NCI-H446 (cell line): ENCODE measurements around the gene PRR23E.

Experiments
- DNase-seq, 2 experiments: peaks; one replicate each; lab custom pipeline; 2025; lab: John Stamatoyannopoulos, UW

The PRR23E gene

DNA sequence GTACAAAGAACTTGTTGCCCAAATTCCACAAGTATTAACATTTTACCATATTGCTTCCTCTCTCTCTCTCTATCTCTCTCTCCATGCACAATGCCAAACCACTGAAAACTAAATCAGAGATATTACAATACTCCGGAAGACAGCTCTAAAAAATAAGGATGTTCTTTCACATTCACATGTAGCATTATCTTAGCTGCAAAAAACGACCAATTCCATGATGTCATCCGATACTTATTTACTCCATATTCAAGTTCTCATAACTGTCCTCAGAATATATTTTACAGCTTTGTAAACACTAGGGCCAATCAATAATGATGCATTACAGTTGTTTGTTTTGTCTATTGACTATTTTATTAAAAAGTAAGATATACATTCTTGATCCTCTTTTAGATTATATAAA lies 7.7 kb upstream of the PRR23E start:
- no peak for DNase-seq

DNA sequence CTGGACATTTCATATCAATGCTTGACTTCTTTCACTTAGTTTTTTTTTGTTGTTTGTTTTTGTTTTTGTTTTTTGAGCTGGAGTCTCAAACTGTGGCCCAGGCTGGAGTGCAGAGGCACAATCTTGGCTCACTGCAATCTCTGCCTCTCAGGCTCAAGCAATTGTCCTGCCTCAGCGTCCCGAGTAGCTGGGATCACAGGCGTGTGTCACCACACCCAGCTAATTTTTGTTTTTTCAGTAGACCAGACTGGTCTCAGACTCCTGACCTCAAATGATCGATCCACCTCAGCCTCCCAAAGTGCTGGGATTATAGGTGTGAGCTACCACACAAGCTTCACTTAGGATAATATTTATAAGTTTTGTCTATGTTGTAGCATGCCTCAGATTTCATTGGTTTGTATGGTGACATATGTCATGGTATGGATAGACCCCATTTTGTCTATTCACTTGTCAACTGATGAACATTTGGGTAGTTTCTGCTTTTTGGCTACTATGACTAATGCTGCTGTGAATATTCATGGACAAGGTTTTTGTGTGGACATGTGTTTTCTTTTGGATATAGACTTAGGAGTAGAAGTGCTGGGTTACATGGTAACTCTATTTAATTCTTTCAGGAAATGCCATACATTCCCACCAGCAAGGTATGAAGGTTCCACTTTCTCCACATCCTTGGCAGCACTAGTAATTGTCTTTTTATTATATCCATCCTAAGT lies 6.8 kb upstream of the PRR23E start:
- DNase-seq, result no peak

DNA sequence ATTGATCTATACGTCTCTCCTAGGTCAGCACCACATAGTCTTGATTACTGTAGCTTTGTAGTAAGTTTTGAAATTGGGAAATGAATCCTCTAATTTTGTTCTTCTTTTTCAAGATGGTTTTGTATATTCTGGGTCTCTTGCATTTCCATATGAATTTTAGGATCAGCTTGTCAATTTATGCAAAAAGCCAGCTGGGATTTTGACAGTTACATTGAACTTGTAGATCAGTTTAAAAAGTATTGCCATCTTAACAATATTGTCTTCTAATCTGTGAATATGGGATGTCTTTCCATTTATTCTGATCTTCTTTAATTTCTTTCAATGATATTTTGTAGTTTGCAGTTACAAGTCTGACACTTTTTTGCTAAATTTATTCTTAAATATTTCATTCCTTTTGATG lies 5.6 kb upstream of the PRR23E start:
- DNase-seq, result no peak

DNA sequence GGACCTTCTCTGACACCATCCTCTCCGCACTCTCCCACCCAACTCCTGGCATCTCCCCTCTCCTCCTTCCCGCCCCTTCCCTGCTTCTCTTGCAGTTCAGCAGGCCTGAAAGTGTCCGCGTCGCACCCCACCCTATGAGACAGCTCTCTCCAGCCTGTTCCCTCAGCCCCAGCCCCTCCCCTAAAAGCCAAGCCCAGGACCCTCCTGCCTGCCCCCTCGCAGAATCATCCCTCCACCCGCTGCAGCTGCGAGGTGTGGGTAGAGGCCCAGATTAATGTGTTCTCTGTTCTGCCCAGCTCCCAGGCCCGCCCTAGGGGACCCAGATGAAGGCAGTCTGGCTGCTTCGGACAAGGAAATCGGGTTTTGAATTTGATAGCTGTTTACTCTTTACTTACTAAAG lies 410 bp downstream of the PRR23E start:
- DNase-seq, result no peak

DNA sequence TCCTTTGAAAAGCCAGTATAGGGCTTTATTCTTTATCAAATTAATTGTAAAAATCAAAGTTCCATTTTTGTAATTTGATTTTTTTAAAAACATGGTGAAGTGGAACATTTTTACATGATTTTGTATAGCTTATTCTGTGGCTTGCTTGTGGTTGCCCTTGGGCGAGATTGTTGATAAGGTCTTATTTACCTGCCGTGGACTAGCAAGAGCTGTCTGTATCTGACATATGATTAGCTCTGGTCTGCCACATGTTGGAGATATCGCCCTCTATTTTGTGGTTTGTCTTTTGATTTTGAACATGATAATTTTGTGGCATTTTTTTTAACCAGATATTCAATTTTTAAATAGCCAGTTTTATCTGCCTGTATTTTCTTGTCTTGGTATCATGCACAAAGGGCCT lies 844 bp downstream of the PRR23E start:
- no peak for DNase-seq

DNA sequence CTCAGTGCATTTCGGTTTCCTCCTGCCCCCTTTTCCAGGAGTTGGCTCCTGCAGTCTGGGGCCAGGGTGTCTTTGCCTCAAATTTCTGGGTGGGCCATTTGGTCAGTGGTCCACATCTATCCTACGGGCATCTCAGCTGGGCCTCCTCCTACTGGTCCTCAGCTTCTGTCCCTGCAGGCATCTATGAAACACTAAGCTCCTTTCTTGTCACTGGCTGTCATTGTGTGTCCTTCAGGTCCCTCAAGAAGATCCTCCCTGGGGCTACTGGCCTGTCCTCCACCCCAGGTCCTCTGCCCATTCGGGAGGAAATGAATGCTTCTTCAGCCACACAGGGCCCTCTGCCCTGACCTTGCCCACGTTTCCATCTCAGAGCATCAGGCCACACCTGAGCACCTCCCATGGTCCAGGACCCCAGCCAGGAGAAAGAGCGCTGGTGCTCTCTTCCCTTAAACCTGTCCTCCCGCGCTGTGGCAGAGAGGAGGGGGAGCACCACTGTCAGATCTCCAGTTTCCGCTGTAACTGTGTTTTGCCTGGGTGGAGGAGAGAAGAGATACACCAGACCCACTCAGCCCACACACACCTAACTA lies 1.8 kb downstream of the PRR23E start:
- DNase-seq, result no peak

DNA sequence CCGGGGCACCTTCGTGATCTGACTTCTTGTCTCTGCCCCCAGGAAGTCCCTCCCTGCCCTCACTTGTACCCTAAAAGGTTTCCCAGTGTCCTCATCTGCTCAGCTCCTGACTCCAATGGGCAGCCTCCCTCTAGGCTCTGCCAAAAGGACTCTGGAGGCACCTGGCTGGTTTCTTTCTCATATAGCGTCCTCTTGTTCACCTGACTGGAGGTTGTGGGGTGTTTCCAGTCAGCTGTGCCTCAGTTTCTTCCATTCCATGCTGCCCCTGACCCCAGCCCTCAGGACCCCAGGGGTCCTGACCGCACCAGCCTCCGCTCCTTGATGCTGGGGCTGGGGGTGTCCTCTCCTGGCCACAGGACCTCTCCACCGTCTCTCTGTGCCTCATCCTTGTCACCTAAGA lies 2.5 kb downstream of the PRR23E start:
- no peak for DNase-seq

DNA sequence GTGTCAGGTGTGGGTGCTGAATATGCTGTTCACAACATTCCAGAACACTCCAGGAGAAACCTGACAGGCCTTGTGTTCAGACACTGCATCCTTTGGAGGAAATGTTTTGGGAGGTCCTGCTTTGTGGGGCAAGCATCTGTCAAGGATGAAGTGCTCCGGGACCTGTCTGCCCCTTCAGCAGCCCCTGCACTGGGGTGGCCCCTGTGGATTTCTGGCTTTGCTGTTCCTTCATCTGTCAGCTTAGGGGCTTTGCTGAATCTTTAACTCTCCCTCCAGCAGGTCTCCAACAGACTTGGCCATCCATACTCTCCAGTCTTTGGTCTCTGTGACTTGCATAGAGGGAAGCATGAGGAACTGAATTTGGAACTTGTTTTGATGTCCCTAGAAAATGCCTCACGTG lies 3.1 kb downstream of the PRR23E start:
- no peak for DNase-seq

DNA sequence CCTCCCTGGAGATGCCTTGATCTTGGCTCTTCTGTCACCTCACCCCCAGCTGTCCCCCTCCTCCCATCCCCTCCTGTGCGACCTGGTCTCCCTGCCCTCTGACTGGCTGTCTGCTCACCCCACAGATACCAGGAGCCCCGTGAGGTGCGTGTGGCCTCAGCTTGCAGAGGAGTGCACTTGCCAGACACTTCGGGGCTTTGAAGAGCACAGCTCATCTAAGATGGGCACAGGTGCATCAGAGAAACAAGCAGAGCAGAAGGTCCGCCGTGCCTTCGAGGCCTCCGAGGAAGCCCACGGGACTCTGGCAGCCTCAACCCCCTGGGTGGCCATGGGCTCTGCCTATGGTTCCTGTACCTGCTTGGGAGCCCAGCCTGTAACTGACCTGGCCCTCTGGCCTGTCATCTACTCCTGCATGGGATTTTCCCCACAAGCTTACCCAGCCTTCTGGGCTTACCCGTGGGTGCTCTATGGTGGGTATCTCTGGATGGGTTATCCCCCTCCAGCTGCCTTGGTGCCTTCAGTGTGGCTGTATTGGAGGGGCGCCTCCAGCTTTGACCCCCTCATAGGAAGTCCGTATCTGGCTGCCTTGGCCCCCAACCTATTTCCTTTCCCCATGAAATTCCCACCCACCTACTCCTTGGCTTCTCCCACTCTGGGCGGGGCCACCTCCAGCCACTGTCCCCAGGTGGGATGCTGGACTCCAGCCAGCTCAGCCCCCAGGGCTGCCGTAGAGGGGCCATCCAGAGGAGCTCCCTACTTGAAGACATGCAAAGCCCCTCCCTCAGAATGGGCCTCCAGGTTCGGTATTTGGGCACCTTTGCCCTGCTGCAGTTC lies 3.8 kb downstream of the PRR23E start:
- no peak for DNase-seq

DNA sequence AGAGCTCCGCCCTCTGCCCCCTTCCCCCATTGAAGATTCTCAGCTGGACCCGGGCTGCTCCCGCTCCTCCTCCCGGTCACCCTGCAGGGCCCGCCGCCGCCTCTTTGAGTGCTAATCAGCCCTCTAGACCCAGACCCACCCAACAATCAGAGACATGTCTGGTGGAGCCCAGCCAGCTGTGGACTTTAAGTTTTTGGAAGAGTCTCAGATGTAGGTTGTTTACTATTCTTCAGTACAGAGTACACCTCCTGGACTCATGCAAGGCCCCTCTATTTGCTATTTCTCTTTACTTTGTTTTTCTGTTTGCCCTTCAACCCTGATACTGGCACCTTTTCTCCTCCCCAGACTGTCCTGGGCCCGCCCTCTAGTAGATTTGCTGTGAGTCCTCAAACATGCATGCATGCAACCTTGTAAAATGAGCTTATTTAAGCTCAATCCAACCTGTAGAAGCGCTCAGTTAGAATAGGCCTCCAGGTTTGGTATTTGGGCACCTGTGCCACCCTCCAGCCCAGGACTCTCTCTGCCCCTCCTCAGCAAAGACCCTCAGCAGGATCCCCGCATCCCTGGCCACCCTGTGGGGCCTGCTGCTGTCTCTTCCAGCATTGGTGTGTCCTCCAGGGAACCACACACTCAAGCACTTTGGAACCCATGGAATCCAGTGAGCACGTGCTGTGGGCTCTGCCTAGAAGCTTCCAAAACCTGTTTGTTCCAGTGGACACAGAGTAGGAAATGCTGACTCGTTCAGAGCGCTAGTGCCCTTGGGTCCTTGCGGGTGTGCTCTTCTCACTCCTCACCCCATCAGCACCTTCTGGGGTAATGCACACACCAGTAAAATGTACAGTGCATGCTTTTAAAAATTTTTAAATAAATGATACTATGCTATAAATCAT lies 4.6 kb downstream of the PRR23E start:
- DNase-seq, result no peak

DNA sequence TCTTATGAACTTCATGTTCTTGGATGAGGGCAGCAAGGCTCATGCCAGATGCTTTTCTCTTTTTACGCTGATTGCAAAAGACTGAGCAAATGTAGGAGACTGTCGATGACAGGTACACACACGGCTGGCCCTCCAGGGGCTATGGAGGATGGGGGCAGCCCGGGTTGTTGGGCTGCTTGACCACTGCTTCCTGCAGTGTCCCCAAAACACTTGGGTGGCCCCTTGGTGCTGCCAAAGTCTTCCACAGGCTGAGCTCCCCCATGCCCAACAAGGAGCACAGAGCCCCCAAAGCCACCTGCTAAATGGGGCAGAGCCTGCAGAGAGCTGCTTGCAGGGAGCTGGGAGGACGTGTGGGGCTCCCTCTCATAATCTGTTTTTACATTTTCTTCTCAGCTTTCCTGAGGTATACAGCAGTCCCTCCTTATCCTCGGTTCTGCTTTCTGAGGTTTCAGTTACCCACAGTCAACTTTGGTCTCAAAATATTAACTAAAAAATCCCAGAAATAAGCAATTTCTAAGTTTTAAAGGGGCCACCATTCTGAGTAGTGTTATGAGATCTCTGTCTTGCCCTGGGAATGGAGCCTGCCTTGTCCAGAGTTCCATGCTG lies 7.3 kb downstream of the PRR23E start:
- no peak for DNase-seq

DNA sequence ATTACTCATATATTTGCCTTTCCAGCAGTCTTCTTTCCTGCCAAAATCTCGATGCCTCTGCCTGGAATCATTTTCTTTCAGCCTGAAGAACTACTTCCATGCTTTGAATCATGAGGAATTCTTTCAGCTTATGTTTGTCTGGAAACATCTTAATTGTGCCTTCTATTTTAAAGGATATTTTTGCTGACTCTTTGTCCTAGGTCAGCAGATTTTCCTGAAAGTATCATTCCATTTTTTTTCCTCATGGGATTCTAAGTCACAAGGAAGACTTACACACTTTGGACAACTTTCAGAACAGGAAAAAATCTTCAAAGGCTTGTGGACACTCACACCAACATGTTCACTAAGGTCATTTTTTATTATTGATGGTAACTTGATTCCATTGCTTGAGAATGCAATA lies 10.1 kb downstream of the PRR23E start:
- no peak for DNase-seq

DNA sequence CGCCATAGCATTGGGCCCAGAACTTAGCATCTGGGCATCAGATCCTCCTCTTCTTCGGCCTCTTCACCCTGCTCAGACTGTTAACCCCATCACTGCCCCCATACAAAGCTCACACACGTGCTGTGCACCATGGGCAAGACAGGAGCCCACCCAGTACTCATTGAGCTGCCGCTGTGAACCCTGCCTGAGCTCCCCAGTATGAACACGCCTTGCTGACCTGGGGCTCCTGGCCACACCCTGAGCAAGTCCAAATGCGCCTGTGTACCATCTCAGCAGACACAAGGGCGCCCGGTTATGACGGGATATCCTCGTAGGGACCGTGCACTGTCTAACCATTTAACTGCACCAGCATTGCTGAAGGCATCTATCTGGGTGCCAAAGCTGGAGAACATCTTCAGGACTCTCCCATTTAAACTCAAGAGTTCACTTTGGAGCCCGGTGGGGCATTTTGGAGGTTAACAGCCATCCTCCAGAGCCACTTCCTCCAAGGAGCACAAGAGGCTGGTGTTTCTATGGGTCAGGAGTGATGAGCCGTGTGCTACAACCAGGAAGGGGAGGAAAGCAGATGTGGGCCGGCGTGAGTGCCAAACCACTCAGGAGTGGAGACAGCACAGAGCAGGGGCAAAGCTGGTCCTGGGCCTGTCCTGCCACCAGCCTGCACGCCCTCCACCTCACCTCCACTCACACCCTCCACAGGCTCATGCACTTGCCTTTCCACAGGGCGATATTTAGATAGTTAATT lies 12.1 kb downstream of the PRR23E start:
- DNase-seq, result no peak

DNA sequence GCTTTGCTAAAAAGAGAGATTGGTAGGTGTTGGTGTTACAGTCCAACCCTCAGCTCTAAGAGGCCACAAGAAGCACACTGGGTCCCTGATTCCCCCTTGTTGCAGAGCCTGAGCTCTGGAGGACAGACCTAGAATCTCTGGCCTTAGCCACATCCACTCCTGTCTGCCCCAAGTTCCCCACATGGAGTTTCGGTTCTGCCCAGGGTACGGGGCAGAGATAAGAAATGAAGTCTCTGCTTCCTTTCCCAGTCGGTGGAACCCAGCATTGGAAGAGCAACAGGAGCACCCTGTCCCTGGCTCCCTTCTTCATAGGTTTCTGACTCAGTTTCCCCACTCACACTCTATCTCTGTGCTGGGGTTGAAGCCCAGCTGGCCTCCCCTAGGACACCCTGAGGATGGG lies 13.2 kb downstream of the PRR23E start:
- no peak for DNase-seq

DNA sequence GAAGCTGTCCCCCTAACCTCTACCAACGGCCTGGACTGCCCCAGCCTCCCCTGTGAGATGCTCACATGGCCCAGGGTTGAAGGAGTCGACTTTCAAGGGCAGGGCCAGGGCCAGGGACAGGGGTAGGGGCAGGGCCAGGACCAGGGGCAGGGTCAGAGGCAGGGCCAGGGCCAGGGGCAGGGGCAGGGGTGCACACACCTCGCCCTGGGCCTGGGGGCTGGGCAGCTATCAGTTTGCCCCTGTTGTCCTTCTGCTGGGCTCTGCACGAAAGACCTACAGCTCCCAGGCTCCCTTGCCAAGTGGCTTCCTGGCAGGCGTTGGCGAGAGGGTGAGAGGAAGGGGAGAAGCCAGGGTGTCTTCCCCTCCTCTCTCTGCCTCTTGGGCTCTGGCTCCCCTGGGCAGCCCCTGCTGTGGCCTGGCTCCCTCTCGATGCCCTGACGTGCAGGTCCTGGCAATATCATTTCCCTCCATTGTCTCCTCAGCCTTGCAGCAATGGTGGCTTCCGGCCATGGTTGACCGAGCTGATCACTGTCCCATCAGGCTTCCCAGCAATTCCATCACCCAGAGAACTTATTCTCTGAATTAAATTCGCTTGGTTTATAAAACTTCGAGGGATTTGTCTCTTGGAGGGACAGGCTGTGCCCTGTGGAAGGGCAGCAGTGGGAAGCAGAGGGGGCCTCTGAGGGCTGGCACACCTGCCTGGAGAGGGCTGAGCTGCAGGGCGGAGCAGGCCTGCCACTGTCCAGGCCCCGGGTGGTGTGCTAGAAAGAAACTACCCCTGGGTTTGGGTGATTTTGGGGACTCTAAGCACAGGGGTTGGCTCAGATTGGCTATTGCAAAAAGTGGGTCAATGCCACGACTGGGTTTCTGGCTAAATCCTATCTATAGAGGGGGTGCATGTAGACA lies 13.9 kb downstream of the PRR23E start:
- no peak for DNase-seq

DNA sequence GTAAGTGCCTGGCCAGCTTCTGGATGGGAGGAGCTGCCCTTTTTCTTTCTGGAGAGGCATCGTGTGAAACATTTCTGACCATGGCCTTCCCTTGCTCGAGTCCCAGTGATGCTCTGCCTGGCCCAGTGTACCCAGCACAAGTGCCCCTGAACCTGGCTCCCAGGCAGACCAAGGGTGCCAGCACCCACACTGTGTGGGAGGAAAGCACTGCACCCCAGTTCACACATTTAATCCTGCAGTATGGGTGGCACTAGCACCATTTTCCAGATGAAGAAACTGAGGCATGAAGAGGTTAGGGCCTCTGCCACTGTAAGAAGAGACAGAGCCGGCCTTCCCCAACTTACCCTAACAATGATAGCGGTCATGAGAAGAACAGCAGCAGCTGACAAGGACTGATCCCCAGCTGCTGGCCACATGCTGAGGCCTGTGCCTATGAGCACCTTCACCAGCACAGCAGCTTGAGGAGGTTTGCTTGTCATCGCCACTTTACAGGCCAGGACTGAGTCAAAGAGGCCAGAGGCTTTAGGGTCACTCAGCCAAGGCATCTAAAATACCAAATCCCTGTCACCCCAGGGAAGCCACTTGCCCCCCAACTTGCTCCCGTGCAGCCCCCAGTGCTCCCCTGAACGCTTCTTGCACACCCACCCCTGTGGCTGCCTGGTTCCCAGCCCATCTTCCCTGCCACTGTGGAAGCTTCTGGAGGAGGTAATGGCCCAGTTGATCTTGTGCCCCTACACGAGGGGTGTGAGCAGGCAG lies 15.0 kb downstream of the PRR23E start:
- no peak for DNase-seq

DNA sequence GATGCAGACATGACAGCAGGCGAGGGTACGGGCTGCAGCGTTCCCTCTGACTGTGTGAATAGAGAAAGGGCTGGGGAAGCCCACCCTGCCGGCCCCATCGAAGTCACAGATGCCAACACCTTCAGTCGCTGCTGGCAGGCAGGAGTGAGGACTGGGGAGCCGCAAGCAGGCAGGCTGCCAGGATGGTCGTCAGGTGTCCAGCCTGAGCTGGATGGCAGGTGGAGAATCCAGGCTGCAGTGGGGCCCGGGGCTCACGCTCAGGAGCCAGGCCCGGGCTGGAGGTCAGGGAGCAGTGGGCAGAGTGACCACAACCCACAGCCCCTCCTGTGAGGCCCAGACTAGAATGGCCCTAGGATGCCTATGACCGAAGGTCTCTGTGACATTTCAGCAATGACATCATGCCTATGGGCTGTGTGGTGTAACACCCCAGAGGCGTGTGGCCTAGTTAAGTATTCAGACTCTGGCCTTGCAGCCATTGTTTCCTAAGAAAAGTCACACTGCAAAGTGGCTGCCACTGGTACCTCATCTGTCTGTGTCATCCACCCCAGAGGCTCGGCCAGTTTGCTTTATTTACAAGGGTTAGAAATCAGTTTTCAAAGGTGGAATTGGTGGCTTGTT lies 15.7 kb downstream of the PRR23E start:
- DNase-seq, result no peak

DNA sequence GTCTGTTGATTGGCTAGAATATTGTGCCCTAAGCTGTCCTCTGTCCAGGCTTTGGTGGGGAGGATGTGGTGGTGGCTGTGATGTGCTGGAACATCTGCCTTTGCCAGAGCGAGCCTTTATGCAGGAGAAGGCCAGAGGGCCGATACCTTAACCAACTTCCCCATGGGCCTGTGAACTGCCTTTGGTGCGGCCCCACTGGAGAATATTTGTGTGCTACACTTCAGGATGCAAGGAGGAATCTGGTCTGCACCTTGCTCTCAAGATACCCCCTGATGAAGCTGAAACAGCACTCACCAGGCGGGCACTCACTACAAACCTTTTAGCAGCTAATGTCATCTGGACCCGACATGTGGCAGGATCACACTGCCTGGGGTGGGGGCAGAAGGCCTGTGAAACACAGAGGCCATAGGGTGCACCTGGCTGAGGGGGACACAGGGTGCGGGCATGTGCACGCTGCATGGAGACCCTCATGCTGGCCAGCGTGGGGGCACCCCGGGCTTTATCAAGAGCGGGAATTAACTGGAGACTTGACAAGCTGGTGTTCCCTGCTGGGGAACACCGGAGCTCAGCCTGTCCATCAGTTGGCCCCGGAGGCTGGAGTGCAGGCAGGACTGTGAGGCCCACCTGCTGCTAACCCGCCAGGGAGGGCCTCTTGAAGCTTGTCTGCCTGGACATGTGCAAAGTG lies 16.4 kb downstream of the PRR23E start:
- no peak for DNase-seq
